RKO (cell line): Measurements from ENCODE around the gene LUZP2.

ENCODE experiments used
- DNase-seq: peaks from one replicate; pipeline ENCODE4 v3.0.0-alpha.2; 2016; ENCODE audit warnings: low spot score

Gene LUZP2

GRCh38 chr11:24567380-24567779 lies 70.5 kb downstream of the LUZP2 start:
- no peak for DNase-seq

GRCh38 chr11:24572376-24572775 lies 75.5 kb downstream of the LUZP2 start:
- no peak for DNase-seq

- DNase-seq: no peak
Measured at GRCh38 chr11:24574461-24574860, 77.6 kb downstream of the LUZP2 start.

- peak; percentile 30 for DNase-seq
Measured at GRCh38 chr11:24575392-24575791, 78.5 kb downstream of the LUZP2 start.

- DNase-seq: no peak
Measured at GRCh38 chr11:24585192-24585591, 88.3 kb downstream of the LUZP2 start.

GRCh38 chr11:24587635-24588034 lies 90.8 kb downstream of the LUZP2 start:
- DNase-seq: no peak

GRCh38 chr11:24588081-24588480 lies 91.2 kb downstream of the LUZP2 start:
- peak; percentile 66 for DNase-seq

GRCh38 chr11:24589064-24589463 lies 92.2 kb downstream of the LUZP2 start:
- no peak for DNase-seq

GRCh38 chr11:24591283-24591682 lies 94.4 kb downstream of the LUZP2 start:
- DNase-seq: no peak

GRCh38 chr11:24592360-24592759 lies 95.5 kb downstream of the LUZP2 start:
- DNase-seq: no peak

GRCh38 chr11:24593332-24593731 lies 96.5 kb downstream of the LUZP2 start:
- no peak for DNase-seq

- DNase-seq: no peak
Measured at GRCh38 chr11:24594401-24594800, 97.5 kb downstream of the LUZP2 start.

GRCh38 chr11:24598641-24599040 lies 101.8 kb downstream of the LUZP2 start:
- DNase-seq: no peak

GRCh38 chr11:24609192-24610119 lies 112.6 kb downstream of the LUZP2 start:
- DNase-seq: no peak

- no peak for DNase-seq
Measured at GRCh38 chr11:24615451-24616160, 118.8 kb downstream of the LUZP2 start.

- no peak for DNase-seq
Measured at GRCh38 chr11:24617856-24618255, 121.0 kb downstream of the LUZP2 start.

GRCh38 chr11:24619900-24620299 lies 123.0 kb downstream of the LUZP2 start:
- no peak for DNase-seq

GRCh38 chr11:24622262-24622661 lies 125.4 kb downstream of the LUZP2 start:
- no peak for DNase-seq

GRCh38 chr11:24623121-24623520 lies 126.3 kb downstream of the LUZP2 start:
- no peak for DNase-seq

GRCh38 chr11:24624432-24624831 lies 127.6 kb downstream of the LUZP2 start:
- no peak for DNase-seq

- DNase-seq: no peak
Measured at GRCh38 chr11:24625975-24626374, 129.1 kb downstream of the LUZP2 start.

- no peak for DNase-seq
Measured at GRCh38 chr11:24628224-24628776, 131.4 kb downstream of the LUZP2 start.

- DNase-seq: no peak
Measured at GRCh38 chr11:24634606-24635160, 137.8 kb downstream of the LUZP2 start.
